Jurkat, Clone E6-1 (cell line): Measurements from ENCODE around the gene CHMP3. TPM values are rescaled to one million over a fixed set of nuclear protein-coding genes. Genes with fewer than 3 reads are reported as not detected.
"Not testable (repeated sequence)": the region's sequence is repeated elsewhere in the genome, so short reads cannot be mapped to it uniquely, and the experiment has no call there.

Experiments
- DNase-seq: peaks from one replicate; pipeline ENCODE4 v3.0.0-alpha.2; 2011; ENCODE audit warnings: low read depth, low spot score
- H3K4me3 ChIP-seq: 2 replicates; pipeline ENCODE4 v1.5.1; 2011; ENCODE audit warnings: mild to moderate bottlenecking, low read length, control low read depth, moderate library complexity
- polyA plus RNA-seq: library from polyadenylated mRNA; unstranded; fragments of >200 nt; gene quantifications from one replicate; pipeline ENCODE4 v1.2.1, GENCODE V29; 2012; ENCODE audit warnings: missing spikeins; ENCODE audit not compliant: insufficient read length, insufficient read depth

The CHMP3 gene
- polyA plus RNA-seq: 52.7 TPM

GRCh38 chr2:86562922-86563649 is at the start of gene CHMP3:
CHMP3 (minus strand) TSS chr2:86563443; CDS start chr2:86563348, 95 bp downstream.
- DNase-seq: peak; percentile 95
- H3K4me3 ChIP-seq: peak within 1 kb of the TSS; percentile 93

- no peak overlapping the region for H3K4me3 ChIP-seq
- no peak for DNase-seq
Measured at GRCh38 chr2:86610871-86611270, 47.6 kb upstream of the CHMP3 start.

- H3K4me3 ChIP-seq: no peak overlapping the region
- DNase-seq: no peak
Measured at GRCh38 chr2:86608832-86609410, 45.7 kb upstream of the CHMP3 start.

- DNase-seq: no peak
- H3K4me3 ChIP-seq: no peak overlapping the region
Measured at GRCh38 chr2:86603905-86604304, 40.7 kb upstream of the CHMP3 start.

- H3K4me3 ChIP-seq: no peak overlapping the region
Measured at GRCh38 chr2:86598966-86599365, 35.7 kb upstream of the CHMP3 start.

GRCh38 chr2:86596118-86596517 is 32.9 kb upstream of the CHMP3 start:
- DNase-seq: no peak
- no peak overlapping the region for H3K4me3 ChIP-seq

More at GRCh38 chr2:86598966-86599365, 35.7 kb upstream of the CHMP3 start:
- DNase-seq: no peak

GRCh38 chr2:86593266-86593665 is 30.0 kb upstream of the CHMP3 start:
- DNase-seq: no peak
- no peak overlapping the region for H3K4me3 ChIP-seq

- DNase-seq: no peak
- no peak overlapping the region for H3K4me3 ChIP-seq
Measured at GRCh38 chr2:86592547-86593230, 29.4 kb upstream of the CHMP3 start.

GRCh38 chr2:86589701-86590100 is 26.5 kb upstream of the CHMP3 start:
- not testable (repeated sequence) for H3K4me3 ChIP-seq, DNase-seq

GRCh38 chr2:86584151-86584913 is 21.1 kb upstream of the CHMP3 start:
- no peak for DNase-seq
- H3K4me3 ChIP-seq: no peak overlapping the region

- no peak overlapping the region for H3K4me3 ChIP-seq
- no peak for DNase-seq
Measured at GRCh38 chr2:86580560-86580959, 17.3 kb upstream of the CHMP3 start.

GRCh38 chr2:86577817-86578456 is 14.7 kb upstream of the CHMP3 start:
- no peak for DNase-seq
- no peak overlapping the region for H3K4me3 ChIP-seq

GRCh38 chr2:86570059-86570458 is 6.8 kb upstream of the CHMP3 start:
- no peak overlapping the region for H3K4me3 ChIP-seq
- no peak for DNase-seq

- DNase-seq: no peak
Measured at GRCh38 chr2:86566821-86567190, 3.6 kb upstream of the CHMP3 start.

GRCh38 chr2:86566158-86566820 is 3.0 kb upstream of the CHMP3 start:
- DNase-seq: no peak
- H3K4me3 ChIP-seq: no peak overlapping the region

More at GRCh38 chr2:86566821-86567190, 3.6 kb upstream of the CHMP3 start:
- H3K4me3 ChIP-seq: no peak overlapping the region

- DNase-seq: no peak
- peak overlapping the region; percentile 93 for H3K4me3 ChIP-seq
Measured at GRCh38 chr2:86563650-86564061, 413 bp upstream of the CHMP3 start.

GRCh38 chr2:86562485-86562921 is 740 bp downstream of the CHMP3 start:
- peak overlapping the region; percentile 93 for H3K4me3 ChIP-seq
- DNase-seq: no peak

GRCh38 chr2:86557836-86558235 is 5.4 kb downstream of the CHMP3 start:
- no peak overlapping the region for H3K4me3 ChIP-seq
- DNase-seq: no peak
